K562 (cell line): Measurements from ENCODE around the gene OR8G5. TPM values are rescaled to one million over a fixed set of nuclear protein-coding genes. Genes with fewer than 3 reads are reported as not detected.

ENCODE experiments used
- CBFA2T3 ChIP-seq: fragments of 450-650 bp; IDR thresholded peaks from 2 replicates; pipeline ENCODE4 v1.6.1; 2017
- HMBOX1 ChIP-seq: sonication (generic); IDR thresholded peaks from 2 replicates; pipeline ENCODE4 v1.6.1; 2016
- PHTF2 ChIP-seq: fragments of 250-450 bp; sonication (Bioruptor Pico); IDR thresholded peaks from 2 replicates; pipeline ENCODE4 v1.5.0; 2021; ENCODE audit warnings: mild to moderate bottlenecking
- ZNF263 ChIP-seq: sonication (generic); formaldehyde crosslinking; IDR thresholded peaks from 2 replicates; pipeline ENCODE4 v1.8.0; 2022; ENCODE audit warnings: mild to moderate bottlenecking, missing genetic modification reagents, borderline replicate concordance
- ZNF318 ChIP-seq, 2 experiments: fragments of 450-650 bp; IDR thresholded peaks; 2 replicates each; pipeline ENCODE4 v1.6.1; 2016; ENCODE audit warnings: mild to moderate bottlenecking in 2 of 2, borderline replicate concordance in 1 of 2, low read depth in 1 of 2, moderate library complexity in 1 of 2
- ZNF444 ChIP-seq: fragments of 250-450 bp; sonication (Bioruptor Pico); IDR thresholded peaks from 2 replicates; pipeline ENCODE4 v1.4.0; 2020; ENCODE audit warnings: mild to moderate bottlenecking, moderate library complexity
- ZNF589 ChIP-seq: fragments of 200-800 bp; sonication (Bioruptor generic); IDR thresholded peaks from 2 replicates; pipeline ENCODE4 v1.6.1; 2016; ENCODE audit warnings: low read depth, missing genetic modification characterization, missing compliant biosample characterization
- ZNF79 ChIP-seq: fragments of 250-450 bp; sonication (Bioruptor Pico); IDR thresholded peaks from 2 replicates; pipeline ENCODE4 v1.4.0; 2020; ENCODE audit warnings: low read depth, mild to moderate bottlenecking, moderate library complexity
- polyA plus RNA-seq, 8 experiments: library from polyadenylated mRNA; depleted of rRNA in 4 of 8; stranded (reverse) in 5 of 8; unstranded in 3 of 8; fragments of >200 nt; fragmentation: Nextera tagmentation in 2 of 8; fragmentation: Illumina TruSeq in 1 of 8; extraction: Ambion mirVana in 2 of 8; extraction: Trizol in 1 of 8; gene quantifications; 2 replicates each; pipeline versions ENCODE4 v1.2.1 to v1.2.3, GENCODE V29; 2011 to 2014; ENCODE audit warnings: inconsistent platforms in 1 of 8, missing spikeins in 1 of 8
- total RNA-seq, 7 experiments: library from RNA; depleted of rRNA in 6 of 7; stranded (reverse); fragments of >200 nt in 6 of 7; fragmentation: Illumina TruSeq in 2 of 7; extraction: Trizol in 2 of 7; gene quantifications; 2 replicates each; pipeline versions ENCODE4 v1.2.1 to v1.2.3, GENCODE V29; 2011 to 2021; ENCODE audit warnings: low replicate concordance in 1 of 7

Gene OR8G5
- total and polyA plus RNA-seq, 9 of the 15 experiments (the other 6 are each of a cell fraction or from before 2014, with no cell fraction given): 0.18 to 3.8 (median 1.7) TPM

- TF ChIP-seq ZNF318 (IDR thresholded peaks at IDR 0.05; ENCODE audit: borderline replicate concordance in 1 of 2, low read depth in 1 of 2) (no peak), ZNF589 (CRISPR knock-in tag) (no peak), ZNF263 (CRISPR knock-in tag) (no peak), PHTF2 (CRISPR knock-in tag) (no peak), CBFA2T3 (no peak), ZNF79 (CRISPR knock-in tag) (no peak), ZNF444 (CRISPR knock-in tag) (no peak), HMBOX1 (no peak)
Measured at GRCh38 chr11:124297921-124298320, 41.7 kb downstream of the OR8G5 start (continued).
